Lower leg skin (tissue), 3 donors: Measurements from ENCODE around the gene SPATA25.

ENCODE experiments used
- POLR2A ChIP-seq, 2 donors: fragments of 450-650 bp; IDR thresholded peaks; one replicate each; pipeline ENCODE4 v1.6.1; 2016 to 2017; ENCODE audit warnings: antibody characterized with exemption in 2 of 2, mild to moderate bottlenecking in 1 of 2, moderate library complexity in 1 of 2
- TF ChIP-seq, protein P1 (sequence below), 3 donors: fragments of 450-650 bp; IDR thresholded peaks; one replicate each; pipeline ENCODE4 v1.5.1; 2016; ENCODE audit warnings: antibody characterized with exemption in 3 of 3, mild to moderate bottlenecking in 3 of 3, moderate library complexity in 2 of 3

DNA sequence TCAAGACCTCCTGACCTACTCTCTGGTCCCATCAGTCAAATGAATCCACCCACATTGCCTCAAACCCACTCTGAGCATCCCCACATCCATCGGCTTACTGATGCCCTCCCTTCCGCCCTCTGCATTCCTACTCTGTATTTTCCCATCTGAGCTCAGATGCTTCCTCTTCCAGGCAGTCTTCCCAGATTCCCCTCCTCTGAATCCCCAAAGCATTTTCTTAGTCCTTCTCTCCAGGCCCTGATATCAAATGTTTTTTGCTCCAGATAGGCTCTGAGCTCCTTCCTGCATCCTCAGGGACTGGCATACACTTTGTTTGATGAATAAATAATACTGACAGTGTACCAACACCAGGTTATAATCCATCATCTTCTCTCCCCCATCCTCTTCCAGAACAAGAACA lies 20.7 kb upstream of the SPATA25 start:
- TF ChIP-seq, protein P1, sequence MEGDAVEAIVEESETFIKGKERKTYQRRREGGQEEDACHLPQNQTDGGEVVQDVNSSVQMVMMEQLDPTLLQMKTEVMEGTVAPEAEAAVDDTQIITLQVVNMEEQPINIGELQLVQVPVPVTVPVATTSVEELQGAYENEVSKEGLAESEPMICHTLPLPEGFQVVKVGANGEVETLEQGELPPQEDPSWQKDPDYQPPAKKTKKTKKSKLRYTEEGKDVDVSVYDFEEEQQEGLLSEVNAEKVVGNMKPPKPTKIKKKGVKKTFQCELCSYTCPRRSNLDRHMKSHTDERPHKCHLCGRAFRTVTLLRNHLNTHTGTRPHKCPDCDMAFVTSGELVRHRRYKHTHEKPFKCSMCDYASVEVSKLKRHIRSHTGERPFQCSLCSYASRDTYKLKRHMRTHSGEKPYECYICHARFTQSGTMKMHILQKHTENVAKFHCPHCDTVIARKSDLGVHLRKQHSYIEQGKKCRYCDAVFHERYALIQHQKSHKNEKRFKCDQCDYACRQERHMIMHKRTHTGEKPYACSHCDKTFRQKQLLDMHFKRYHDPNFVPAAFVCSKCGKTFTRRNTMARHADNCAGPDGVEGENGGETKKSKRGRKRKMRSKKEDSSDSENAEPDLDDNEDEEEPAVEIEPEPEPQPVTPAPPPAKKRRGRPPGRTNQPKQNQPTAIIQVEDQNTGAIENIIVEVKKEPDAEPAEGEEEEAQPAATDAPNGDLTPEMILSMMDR (IDR thresholded peaks at IDR 0.05): no peak
- TF ChIP-seq POLR2A (IDR thresholded peaks at IDR 0.05): no peak
